Panc1 (cell line): ENCODE measurements around the gene GNA12. TPM values are rescaled to one million over a fixed set of nuclear protein-coding genes. Genes with fewer than 3 reads are reported as not detected.

ENCODE experiments used
- ATAC-seq: fragments of 200-7000 bp; cut with Tn5 transposase; 2 replicates; pipeline ENCODE4 v1.9.1; 2020; ENCODE audit warnings: mild to moderate bottlenecking, moderate library complexity
- BruUV-seq: library from RNA; stranded (reverse); fragments of 400-500 nt; replicated peaks from 2 replicates; lab custom pipeline; 2021; lab: Mats Ljungman, UMichigan
- CTCF ChIA-PET: fragments of 300-600 bp; sonication (Branson Sonifier 250); formaldehyde crosslinking; loops from one replicate; lab custom pipeline; 2022; ENCODE audit warnings: antibody characterized with exemption; lab: Charles Lee
- POLR2A ChIA-PET: fragments of 300-600 bp; sonication (Branson Sonifier 250); formaldehyde crosslinking; loops from one replicate; lab custom pipeline; 2022; ENCODE audit warnings: antibody characterized with exemption; lab: Charles Lee
- DNase-seq: peaks from one replicate; pipeline ENCODE4 v3.0.0-alpha.2; 2010; ENCODE audit warnings: low read depth, low spot score
- H3K27ac ChIP-seq: 2 replicates; pipeline ENCODE4 v1.5.1; 2011; ENCODE audit warnings: mild to moderate bottlenecking, low read length, inconsistent platforms
- H3K27me3 ChIP-seq: fragments of 200-500 bp; sonication (Bioruptor generic); 2 replicates; pipeline ENCODE4 v1.6.0; 2014; ENCODE audit warnings: low read length, inconsistent platforms; ENCODE audit not compliant: control insufficient read depth, insufficient read depth
- H3K36me3 ChIP-seq: fragments of 200-500 bp; sonication (Bioruptor generic); 2 replicates; pipeline ENCODE4 v1.5.1; 2014; ENCODE audit warnings: inconsistent platforms, mild to moderate bottlenecking, low read length, moderate library complexity; ENCODE audit not compliant: control insufficient read depth, insufficient read depth
- H3K4me1 ChIP-seq: 2 replicates; pipeline ENCODE4 v1.5.1; 2011; ENCODE audit warnings: inconsistent platforms, mild to moderate bottlenecking, low read length, moderate library complexity; ENCODE audit not compliant: control insufficient read depth, insufficient read depth
- H3K4me3 ChIP-seq, 2 experiments: 2 replicates each; pipeline ENCODE4 v1.5.1; 2011 to 2012; ENCODE audit warnings: low read depth in 2 of 2, low read length in 2 of 2, mild to moderate bottlenecking in 2 of 2, inconsistent platforms in 1 of 2, moderate library complexity in 1 of 2
- H3K9me3 ChIP-seq: fragments of 200-500 bp; sonication (Bioruptor generic); 2 replicates; pipeline ENCODE4 v1.5.1; 2014; ENCODE audit warnings: low read depth, mild to moderate bottlenecking, inconsistent platforms, low read length, moderate library complexity; ENCODE audit not compliant: control insufficient read depth, insufficient read depth
- POLR2AphosphoS5 ChIP-seq: IDR thresholded peaks from 2 replicates; pipeline ENCODE4 v1.6.1; 2012; ENCODE audit warnings: mild to moderate bottlenecking, low read depth, low read length, moderate library complexity
- SIN3A ChIP-seq: IDR thresholded peaks from 2 replicates; pipeline ENCODE4 v1.6.1; 2012; ENCODE audit warnings: low read depth, mild to moderate bottlenecking, low read length, moderate library complexity, borderline replicate concordance; ENCODE audit not compliant: insufficient read depth
- TCF7L2 ChIP-seq: IDR thresholded peaks from 2 replicates; pipeline ENCODE4 v1.6.1; 2011; ENCODE audit warnings: mild to moderate bottlenecking, low read depth, low read length, inconsistent platforms
- in situ Hi-C: cut with HindIII; loops from 2 replicates; pipeline ENCODE4 v1.10.0; 2016; ENCODE audit warnings: low sequenced_read_pairs, low pct_unique_long_range_greater_than_20kb
- intact Hi-C: fragments of 100-400 bp; cut with micrococcal nuclease; formaldehyde crosslinking; loops from one replicate; pipeline ENCODE4 v1.10.0; 2022; ENCODE audit not compliant: unreplicated experiment
- total RNA-seq: library from RNA; stranded (reverse); gene quantifications from one replicate; pipeline ENCODE4 v1.2.1, GENCODE V29; 2021; ENCODE audit not compliant: unreplicated experiment
- TF ChIP-seq, protein P1 (sequence below), 2 experiments: IDR thresholded peaks; 2 replicates each; pipeline ENCODE4 v1.6.1; 2011 to 2012; ENCODE audit warnings: low read depth in 2 of 2, control low read depth in 1 of 2, low read length in 1 of 2, mild to moderate bottlenecking in 1 of 2, moderate library complexity in 1 of 2; ENCODE audit not compliant: insufficient read depth in 1 of 2
- TF ChIP-seq, protein P2 (sequence below): fragments of 450-650 bp; IDR thresholded peaks from 2 replicates; pipeline ENCODE4 v1.5.1; 2017; ENCODE audit warnings: mild to moderate bottlenecking

GNA12 gene
- total RNA-seq, 1 experiment from 2014 or later, result 139 TPM

DNA sequence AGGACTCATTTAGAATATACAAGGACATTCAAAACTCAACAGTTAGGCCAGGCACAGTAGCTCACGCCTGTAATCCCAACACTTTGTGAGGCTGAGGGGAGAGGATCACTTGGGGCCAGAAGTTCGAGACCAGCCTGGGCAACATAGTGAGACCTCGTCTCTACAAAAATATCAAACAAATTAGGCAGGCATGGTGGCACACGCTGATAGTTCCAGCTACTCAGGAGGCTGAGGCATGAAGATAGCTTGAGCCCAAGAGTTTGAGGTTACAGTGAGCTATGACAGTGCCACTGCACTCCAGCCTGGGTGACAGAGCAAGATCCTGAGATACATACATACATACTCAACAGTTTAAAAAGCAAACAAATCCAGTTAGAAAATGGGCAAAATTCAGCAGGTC lies 44.9 kb downstream of the GNA12 start:
- ChIA-PET CTCF (no interaction called here), POLR2A (interaction anchor here (0.6 kb wide), 1 partner anchor 48 kb away, joined by 4 read pairs; no protein-coding TSS in a partner anchor)
- H3K4me1 ChIP-seq, result peaks cover 62% of the 10 kb centered on the region
- H3K36me3 ChIP-seq, result peaks cover 3% of the 10 kb centered on the region; the same call in 1 of the 2 replicates
- peak overlapping the region; percentile 23; the same call in 1 of the 2 replicates for H3K27ac ChIP-seq
- no TSS peak for BruUV-seq
- ATAC-seq (no peak), DNase-seq (no peak)
- H3K9me3 ChIP-seq, result no peaks in the 10 kb centered on the region
- intact Hi-C loops, result no loop called here
- H3K4me3 ChIP-seq, result no peak overlapping the region
- in situ Hi-C loops, result no loop called here
- TF ChIP-seq, protein P1, sequence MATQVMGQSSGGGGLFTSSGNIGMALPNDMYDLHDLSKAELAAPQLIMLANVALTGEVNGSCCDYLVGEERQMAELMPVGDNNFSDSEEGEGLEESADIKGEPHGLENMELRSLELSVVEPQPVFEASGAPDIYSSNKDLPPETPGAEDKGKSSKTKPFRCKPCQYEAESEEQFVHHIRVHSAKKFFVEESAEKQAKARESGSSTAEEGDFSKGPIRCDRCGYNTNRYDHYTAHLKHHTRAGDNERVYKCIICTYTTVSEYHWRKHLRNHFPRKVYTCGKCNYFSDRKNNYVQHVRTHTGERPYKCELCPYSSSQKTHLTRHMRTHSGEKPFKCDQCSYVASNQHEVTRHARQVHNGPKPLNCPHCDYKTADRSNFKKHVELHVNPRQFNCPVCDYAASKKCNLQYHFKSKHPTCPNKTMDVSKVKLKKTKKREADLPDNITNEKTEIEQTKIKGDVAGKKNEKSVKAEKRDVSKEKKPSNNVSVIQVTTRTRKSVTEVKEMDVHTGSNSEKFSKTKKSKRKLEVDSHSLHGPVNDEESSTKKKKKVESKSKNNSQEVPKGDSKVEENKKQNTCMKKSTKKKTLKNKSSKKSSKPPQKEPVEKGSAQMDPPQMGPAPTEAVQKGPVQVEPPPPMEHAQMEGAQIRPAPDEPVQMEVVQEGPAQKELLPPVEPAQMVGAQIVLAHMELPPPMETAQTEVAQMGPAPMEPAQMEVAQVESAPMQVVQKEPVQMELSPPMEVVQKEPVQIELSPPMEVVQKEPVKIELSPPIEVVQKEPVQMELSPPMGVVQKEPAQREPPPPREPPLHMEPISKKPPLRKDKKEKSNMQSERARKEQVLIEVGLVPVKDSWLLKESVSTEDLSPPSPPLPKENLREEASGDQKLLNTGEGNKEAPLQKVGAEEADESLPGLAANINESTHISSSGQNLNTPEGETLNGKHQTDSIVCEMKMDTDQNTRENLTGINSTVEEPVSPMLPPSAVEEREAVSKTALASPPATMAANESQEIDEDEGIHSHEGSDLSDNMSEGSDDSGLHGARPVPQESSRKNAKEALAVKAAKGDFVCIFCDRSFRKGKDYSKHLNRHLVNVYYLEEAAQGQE (IDR thresholded peaks at IDR 0.05; ENCODE audit: insufficient read depth in 1 of 2, low read depth in 2 of 2, low read length in 1 of 2), result no peak
- no peak for TF ChIP-seq POLR2AphosphoS5
- TF ChIP-seq, protein P2, sequence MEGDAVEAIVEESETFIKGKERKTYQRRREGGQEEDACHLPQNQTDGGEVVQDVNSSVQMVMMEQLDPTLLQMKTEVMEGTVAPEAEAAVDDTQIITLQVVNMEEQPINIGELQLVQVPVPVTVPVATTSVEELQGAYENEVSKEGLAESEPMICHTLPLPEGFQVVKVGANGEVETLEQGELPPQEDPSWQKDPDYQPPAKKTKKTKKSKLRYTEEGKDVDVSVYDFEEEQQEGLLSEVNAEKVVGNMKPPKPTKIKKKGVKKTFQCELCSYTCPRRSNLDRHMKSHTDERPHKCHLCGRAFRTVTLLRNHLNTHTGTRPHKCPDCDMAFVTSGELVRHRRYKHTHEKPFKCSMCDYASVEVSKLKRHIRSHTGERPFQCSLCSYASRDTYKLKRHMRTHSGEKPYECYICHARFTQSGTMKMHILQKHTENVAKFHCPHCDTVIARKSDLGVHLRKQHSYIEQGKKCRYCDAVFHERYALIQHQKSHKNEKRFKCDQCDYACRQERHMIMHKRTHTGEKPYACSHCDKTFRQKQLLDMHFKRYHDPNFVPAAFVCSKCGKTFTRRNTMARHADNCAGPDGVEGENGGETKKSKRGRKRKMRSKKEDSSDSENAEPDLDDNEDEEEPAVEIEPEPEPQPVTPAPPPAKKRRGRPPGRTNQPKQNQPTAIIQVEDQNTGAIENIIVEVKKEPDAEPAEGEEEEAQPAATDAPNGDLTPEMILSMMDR, result no peak
- TF ChIP-seq TCF7L2, result no peak
- TF ChIP-seq SIN3A, result no peak
- no peaks in the 10 kb centered on the region for H3K27me3 ChIP-seq

DNA sequence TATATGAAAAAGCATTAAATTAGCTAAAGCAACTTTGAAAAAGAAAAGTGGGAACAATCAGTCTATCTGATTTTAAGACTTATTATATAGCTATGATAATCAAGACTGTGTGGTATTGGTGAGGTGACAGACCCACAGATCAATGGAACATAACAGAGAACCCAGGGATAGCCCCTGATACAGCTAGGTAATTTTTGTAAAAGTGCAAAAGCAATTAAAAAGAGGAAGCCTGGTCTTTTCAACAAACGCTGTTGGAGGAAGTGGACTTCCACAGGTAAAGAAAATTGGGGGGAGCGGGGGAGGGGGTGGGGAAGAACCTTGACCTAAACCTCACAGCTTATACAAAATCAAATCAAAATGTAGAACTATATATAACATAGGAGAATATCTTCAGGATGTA lies 45.4 kb downstream of the GNA12 start:
- intact Hi-C loops, result no loop called here
- in situ Hi-C loops, result no loop called here
- peaks cover 8% of the 10 kb centered on the region; the same call in 1 of the 2 replicates for H3K36me3 ChIP-seq
- ATAC-seq, result no peak
- no peaks in the 10 kb centered on the region for H3K27me3 ChIP-seq
- ChIA-PET POLR2A (interaction anchor here (0.7 kb wide), 1 partner anchor 30 kb away, joined by 6 read pairs; no protein-coding TSS in a partner anchor), CTCF (no interaction called here)
- no TSS peak for BruUV-seq
- TF ChIP-seq, protein P2, result no peak
- DNase-seq, result no peak
- H3K4me1 ChIP-seq, result peaks cover 56% of the 10 kb centered on the region
- H3K9me3 ChIP-seq, result no peaks in the 10 kb centered on the region
- H3K4me3 ChIP-seq, result no peak overlapping the region
- H3K27ac ChIP-seq, result 0 out of 2 replicates have a peak overlapping the region, but pooled peaks have one; percentile 23
